ENCODE measurements around the gene WDFY4. TPM values are rescaled to one million over a fixed set of nuclear protein-coding genes. Genes with fewer than 3 reads are reported as not detected.

WDFY4 gene
- polyA plus RNA-seq, 1 donor (not counting 4 experiments of a cell fraction or from before 2014, with no cell fraction given) = 0.04 TPM

DNA sequence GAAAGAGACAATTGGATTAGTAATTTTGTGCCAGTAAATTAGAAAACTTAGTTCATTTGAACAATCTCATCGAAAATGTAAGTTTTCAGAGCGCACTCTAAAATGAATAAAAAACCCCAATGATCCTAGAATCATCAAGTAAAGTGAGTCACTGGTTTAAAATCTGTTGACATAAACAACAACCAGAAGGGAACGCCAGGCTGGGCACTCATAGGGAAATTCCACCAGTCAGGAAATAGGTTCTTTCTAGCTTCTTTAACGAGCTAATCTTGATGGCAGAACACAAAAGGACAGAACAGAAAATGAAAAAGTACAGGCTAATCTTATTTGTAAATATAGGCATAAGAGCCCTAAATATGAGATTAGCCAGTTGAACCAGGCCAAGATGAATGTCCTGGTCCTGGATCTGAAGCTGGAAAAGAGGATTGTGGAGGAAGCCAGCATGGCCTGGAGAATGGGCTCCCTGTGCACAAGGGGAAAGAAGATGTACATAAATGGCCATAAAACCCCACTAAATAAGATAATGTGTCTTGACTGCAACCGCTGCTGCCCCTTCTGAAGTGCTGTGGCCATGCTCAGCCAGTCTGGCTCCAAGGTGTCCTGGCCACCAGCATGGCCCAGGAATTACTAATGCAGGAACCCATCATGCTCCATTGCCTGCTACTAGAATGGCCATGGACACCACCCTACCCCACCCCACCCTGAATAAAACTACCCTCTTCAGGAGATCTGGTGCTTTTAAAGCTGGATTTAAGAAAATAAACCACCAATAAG is 114.0 kb downstream of the WDFY4 start:
- FAIRE-seq (no peak), DNase-seq (ENCODE audit: low read depth, low spot score) (no peak)
- dilution Hi-C loops (cut with MboI; ENCODE audit: extremely low pct_ligation_motif_present, low sequenced_read_pairs) = no loop called here
- Histone ChIP-seq H3K36me3 (ENCODE audit: control insufficient read depth in 2 of 2, extremely low read depth in 1 of 2, insufficient read depth in 2 of 2, low read length in 2 of 2) (no peaks in the 10 kb centered on the region), H3K4me2 (ENCODE audit: control insufficient read depth, extremely low read depth, insufficient read depth, low read depth, low read length) (no peak overlapping the region), H3K4me3 (ENCODE audit: control insufficient read depth in 2 of 3, extremely low read depth in 1 of 3, insufficient read depth in 2 of 3, low read depth in 1 of 3, low read length in 3 of 3) (no peak overlapping the region), H3K79me2 (ENCODE audit: control insufficient read depth, insufficient read depth, low read length) (no peaks in the 10 kb centered on the region), H3K27me3 (ENCODE audit: control insufficient read depth, extremely low read depth, insufficient read depth, low read length) (no peaks in the 10 kb centered on the region), H4K20me1 (ENCODE audit: control insufficient read depth, extremely low read depth, insufficient read depth, low read length) (no peaks in the 10 kb centered on the region), H3K4me1 (ENCODE audit: control insufficient read depth, extremely low read depth, insufficient read depth, low read length) (peaks cover 23% of the 10 kb centered on the region), H3K9me3 (ENCODE audit: control insufficient read depth, low read depth, low read length) (peaks cover 2% of the 10 kb centered on the region), H2AFZ (ENCODE audit: control insufficient read depth, low read length) (peak overlapping the region; percentile 47), H3K9me1 (ENCODE audit: control insufficient read depth, extremely low read depth, insufficient read depth, low read length) (no peaks in the 10 kb centered on the region), H3K27ac (ENCODE audit: control insufficient read depth, insufficient read depth, low read length) (no peak overlapping the region), H3K9ac (ENCODE audit: control insufficient read depth, extremely low read depth, insufficient read depth, low read length) (no peak overlapping the region)
- TF ChIP-seq EZH2 (IDR thresholded peaks at IDR 0.05; ENCODE audit: low read length) = no peak
- TF ChIP-seq, protein P1, sequence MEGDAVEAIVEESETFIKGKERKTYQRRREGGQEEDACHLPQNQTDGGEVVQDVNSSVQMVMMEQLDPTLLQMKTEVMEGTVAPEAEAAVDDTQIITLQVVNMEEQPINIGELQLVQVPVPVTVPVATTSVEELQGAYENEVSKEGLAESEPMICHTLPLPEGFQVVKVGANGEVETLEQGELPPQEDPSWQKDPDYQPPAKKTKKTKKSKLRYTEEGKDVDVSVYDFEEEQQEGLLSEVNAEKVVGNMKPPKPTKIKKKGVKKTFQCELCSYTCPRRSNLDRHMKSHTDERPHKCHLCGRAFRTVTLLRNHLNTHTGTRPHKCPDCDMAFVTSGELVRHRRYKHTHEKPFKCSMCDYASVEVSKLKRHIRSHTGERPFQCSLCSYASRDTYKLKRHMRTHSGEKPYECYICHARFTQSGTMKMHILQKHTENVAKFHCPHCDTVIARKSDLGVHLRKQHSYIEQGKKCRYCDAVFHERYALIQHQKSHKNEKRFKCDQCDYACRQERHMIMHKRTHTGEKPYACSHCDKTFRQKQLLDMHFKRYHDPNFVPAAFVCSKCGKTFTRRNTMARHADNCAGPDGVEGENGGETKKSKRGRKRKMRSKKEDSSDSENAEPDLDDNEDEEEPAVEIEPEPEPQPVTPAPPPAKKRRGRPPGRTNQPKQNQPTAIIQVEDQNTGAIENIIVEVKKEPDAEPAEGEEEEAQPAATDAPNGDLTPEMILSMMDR (optimal IDR thresholded peaks at IDR 0.05 in 1 of 3, IDR thresholded peaks at IDR 0.05 in 1 of 3, conservative IDR thresholded peaks at IDR 0.05 in 1 of 3; ENCODE audit: extremely low read depth in 1 of 3, insufficient read depth in 2 of 3, low read length in 3 of 3) = no peak

GRCh38 chr10:48799341-48800006 is 114.8 kb downstream of the WDFY4 start:
- no peaks in the 10 kb centered on the region for H3K79me2 ChIP-seq (ENCODE audit: control insufficient read depth, insufficient read depth, low read length)
- no peak for FAIRE-seq
- H3K36me3 ChIP-seq (ENCODE audit: control insufficient read depth in 2 of 2, extremely low read depth in 1 of 2, insufficient read depth in 2 of 2, low read length in 2 of 2) = no peaks in the 10 kb centered on the region
- no peak overlapping the region for H3K9ac ChIP-seq (ENCODE audit: control insufficient read depth, extremely low read depth, insufficient read depth, low read length)
- no peak overlapping the region for H3K4me3 ChIP-seq (ENCODE audit: control insufficient read depth in 2 of 3, extremely low read depth in 1 of 3, insufficient read depth in 2 of 3, low read depth in 1 of 3, low read length in 3 of 3)
- peaks cover 2% of the 10 kb centered on the region for H3K9me3 ChIP-seq (ENCODE audit: control insufficient read depth, low read depth, low read length)
- no peak for DNase-seq (ENCODE audit: low read depth, low spot score)
- no peaks in the 10 kb centered on the region for H3K27me3 ChIP-seq (ENCODE audit: control insufficient read depth, extremely low read depth, insufficient read depth, low read length)
- H4K20me1 ChIP-seq (ENCODE audit: control insufficient read depth, extremely low read depth, insufficient read depth, low read length) = no peaks in the 10 kb centered on the region
- H3K9me1 ChIP-seq (ENCODE audit: control insufficient read depth, extremely low read depth, insufficient read depth, low read length) = no peaks in the 10 kb centered on the region
- TF ChIP-seq, protein P1 (optimal IDR thresholded peaks at IDR 0.05 in 1 of 3, IDR thresholded peaks at IDR 0.05 in 1 of 3, conservative IDR thresholded peaks at IDR 0.05 in 1 of 3; ENCODE audit: extremely low read depth in 1 of 3, insufficient read depth in 2 of 3, low read length in 3 of 3) = no peak
- no peak for TF ChIP-seq EZH2 (IDR thresholded peaks at IDR 0.05; ENCODE audit: low read length)
- dilution Hi-C loops (cut with MboI; ENCODE audit: extremely low pct_ligation_motif_present, low sequenced_read_pairs) = no loop called here
- peaks cover 14% of the 10 kb centered on the region for H3K4me1 ChIP-seq (ENCODE audit: control insufficient read depth, extremely low read depth, insufficient read depth, low read length)
- H3K27ac ChIP-seq (ENCODE audit: control insufficient read depth, insufficient read depth, low read length) = no peak overlapping the region
- no peak overlapping the region for H3K4me2 ChIP-seq (ENCODE audit: control insufficient read depth, extremely low read depth, insufficient read depth, low read depth, low read length)
- no peak overlapping the region for H2AFZ ChIP-seq (ENCODE audit: control insufficient read depth, low read length)

All from keratinocyte (primary cell).